Measurements from ENCODE around the gene NCOA3.

DNA sequence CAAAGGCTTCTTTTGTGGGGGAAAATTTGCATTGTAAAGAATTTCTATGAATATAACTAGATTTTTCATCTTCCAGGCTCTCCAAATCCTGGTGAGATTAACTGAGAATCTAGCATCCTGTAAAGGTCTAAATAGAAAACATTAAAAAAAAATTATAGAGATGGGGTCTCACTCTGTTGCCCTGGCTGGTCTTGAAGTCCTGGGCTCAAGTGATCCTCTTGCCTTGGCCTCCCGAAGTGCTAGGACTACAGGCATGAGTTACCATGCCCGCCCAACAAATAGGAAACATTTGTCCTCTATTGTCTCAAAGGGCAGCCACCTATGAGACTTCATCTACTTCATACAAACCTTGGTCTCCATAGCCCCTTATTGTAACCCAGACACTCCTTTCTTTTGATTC lies 25.2 kb upstream of the NCOA3 start:
- TF ChIP-seq, protein P1, sequence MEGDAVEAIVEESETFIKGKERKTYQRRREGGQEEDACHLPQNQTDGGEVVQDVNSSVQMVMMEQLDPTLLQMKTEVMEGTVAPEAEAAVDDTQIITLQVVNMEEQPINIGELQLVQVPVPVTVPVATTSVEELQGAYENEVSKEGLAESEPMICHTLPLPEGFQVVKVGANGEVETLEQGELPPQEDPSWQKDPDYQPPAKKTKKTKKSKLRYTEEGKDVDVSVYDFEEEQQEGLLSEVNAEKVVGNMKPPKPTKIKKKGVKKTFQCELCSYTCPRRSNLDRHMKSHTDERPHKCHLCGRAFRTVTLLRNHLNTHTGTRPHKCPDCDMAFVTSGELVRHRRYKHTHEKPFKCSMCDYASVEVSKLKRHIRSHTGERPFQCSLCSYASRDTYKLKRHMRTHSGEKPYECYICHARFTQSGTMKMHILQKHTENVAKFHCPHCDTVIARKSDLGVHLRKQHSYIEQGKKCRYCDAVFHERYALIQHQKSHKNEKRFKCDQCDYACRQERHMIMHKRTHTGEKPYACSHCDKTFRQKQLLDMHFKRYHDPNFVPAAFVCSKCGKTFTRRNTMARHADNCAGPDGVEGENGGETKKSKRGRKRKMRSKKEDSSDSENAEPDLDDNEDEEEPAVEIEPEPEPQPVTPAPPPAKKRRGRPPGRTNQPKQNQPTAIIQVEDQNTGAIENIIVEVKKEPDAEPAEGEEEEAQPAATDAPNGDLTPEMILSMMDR (IDR thresholded peaks at IDR 0.05): no peak
- no peak for TF ChIP-seq POLR2A (IDR thresholded peaks at IDR 0.05)

All from esophagus squamous epithelium (tissue), 4 donors.